ENCODE results near the gene ZNF366. TPM values are rescaled to one million over a fixed set of nuclear protein-coding genes. Genes with fewer than 3 reads are reported as not detected.

The ZNF366 gene
- total and polyA plus RNA-seq, 2 of the 13 experiments (the other 11 are each of a cell fraction or from before 2014, with no cell fraction given) = not detected

DNA sequence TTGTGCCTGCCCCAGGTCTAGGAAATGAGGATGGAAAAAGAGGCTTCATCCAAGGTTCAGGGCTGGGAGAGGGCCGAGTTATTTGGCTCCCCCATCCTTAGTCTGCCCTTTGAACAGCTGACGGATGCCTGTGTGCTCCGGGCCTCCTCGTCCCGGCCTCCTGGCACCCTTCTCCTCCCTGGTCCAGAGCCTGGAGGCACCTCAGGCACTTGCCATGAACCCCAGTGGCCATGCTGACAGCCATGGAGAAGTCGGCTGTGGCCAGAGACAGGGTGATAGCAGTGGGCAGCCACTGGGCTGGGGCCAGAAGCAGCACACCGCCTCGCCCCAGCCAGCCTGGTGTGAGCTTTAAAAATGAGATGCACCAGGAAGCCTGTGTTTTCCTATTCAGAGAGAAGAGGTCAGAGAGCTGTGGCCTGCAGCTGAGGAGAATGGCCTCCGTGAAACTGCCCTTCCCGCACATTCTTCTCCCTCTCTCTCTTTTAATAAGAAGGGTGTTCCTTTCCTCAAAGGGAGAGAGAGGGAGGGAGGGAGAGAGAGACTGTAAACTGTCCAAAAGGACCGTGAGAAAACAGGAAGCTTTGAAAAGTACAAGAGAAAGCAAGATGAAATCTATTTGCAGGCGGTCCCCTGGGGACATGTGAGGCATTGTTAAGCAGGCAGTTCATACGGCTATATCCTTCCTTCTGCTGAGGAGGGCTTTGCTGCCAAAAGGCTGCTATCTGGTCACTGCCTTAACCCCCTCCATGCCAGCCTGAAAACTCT is 55.3 kb downstream of the ZNF366 start:
- H3K27me3 ChIP-seq (ENCODE audit: control insufficient read depth in 1 of 2, insufficient read depth in 2 of 2, low read length in 2 of 2) = peaks cover 2 to 21% of the 10 kb centered on the region in 2 experiments; a peak in 4 of 5 replicates
- no peaks in the 10 kb centered on the region for H3K4me1 ChIP-seq (ENCODE audit: insufficient read depth, low read length)
- intact Hi-C loops (cut with micrococcal nuclease; ENCODE audit: unreplicated experiment) = no loop called here
- no peak for TF ChIP-seq ZFY (CRISPR knock-in tag; IDR thresholded peaks at IDR 0.05)
- no peak for TF ChIP-seq ERF (CRISPR knock-in tag; IDR thresholded peaks at IDR 0.05)
- TF ChIP-seq ZNF891 (CRISPR knock-in tag; IDR thresholded peaks at IDR 0.05) = no peak
- no peak for TF ChIP-seq PAF1 (CRISPR knock-in tag; IDR thresholded peaks at IDR 0.05)
- no peak for TF ChIP-seq SP4 (CRISPR knock-in tag; IDR thresholded peaks at IDR 0.05)
- TF ChIP-seq NCOA5 (CRISPR knock-in tag; IDR thresholded peaks at IDR 0.05) = no peak
- no peak for TF ChIP-seq ZSCAN21 (CRISPR knock-in tag; IDR thresholded peaks at IDR 0.05; ENCODE audit: borderline replicate concordance)
- no peak overlapping the region for H3K4me3 ChIP-seq (replicated peaks in 1 of 3; ENCODE audit: insufficient read depth in 1 of 3, low read depth in 2 of 3, low read length in 3 of 3)
- ATAC-seq (no peak), FAIRE-seq (no peak), DNase-seq (ENCODE audit: low spot score) (no peak)
- H3K9ac ChIP-seq (ENCODE audit: insufficient read depth, low read depth, low read length) = no peak overlapping the region
- ChIA-PET CTCF (ENCODE audit: low intra/inter-chr PET ratio, low total read pairs) (no interaction called here), POLR2A (no interaction called here)
- H2AFZ ChIP-seq (ENCODE audit: low read length) = no peak overlapping the region
- no peaks in the 10 kb centered on the region for H3K79me2 ChIP-seq (ENCODE audit: insufficient read depth, low read length)
- no peaks in the 10 kb centered on the region for H4K20me1 ChIP-seq (ENCODE audit: insufficient read depth, low read length)
- BruUV-seq (replicated peaks) = no TSS peak
- 22% methylated on average over 8 of the region's 13 CpGs for WGBS (ENCODE audit: low lambda C conversion rate)
- no peak overlapping the region for H3K4me2 ChIP-seq (ENCODE audit: low read depth, low read length)
- H3K27ac ChIP-seq (ENCODE audit: extremely low read length, insufficient read depth, low read length) = no peak overlapping the region
- H3K36me3 ChIP-seq (replicated peaks in 1 of 2; ENCODE audit: control insufficient read depth in 1 of 2, insufficient read depth in 2 of 2, low read length in 2 of 2) = no peaks in the 10 kb centered on the region
- in situ Hi-C loops (cut with HindIII; ENCODE audit: extremely low pct_ligation_motif_present, low pct_unique_long_range_greater_than_20kb) = no loop called here
- H3K9me3 ChIP-seq (ENCODE audit: low read length) = no peaks in the 10 kb centered on the region

DNA sequence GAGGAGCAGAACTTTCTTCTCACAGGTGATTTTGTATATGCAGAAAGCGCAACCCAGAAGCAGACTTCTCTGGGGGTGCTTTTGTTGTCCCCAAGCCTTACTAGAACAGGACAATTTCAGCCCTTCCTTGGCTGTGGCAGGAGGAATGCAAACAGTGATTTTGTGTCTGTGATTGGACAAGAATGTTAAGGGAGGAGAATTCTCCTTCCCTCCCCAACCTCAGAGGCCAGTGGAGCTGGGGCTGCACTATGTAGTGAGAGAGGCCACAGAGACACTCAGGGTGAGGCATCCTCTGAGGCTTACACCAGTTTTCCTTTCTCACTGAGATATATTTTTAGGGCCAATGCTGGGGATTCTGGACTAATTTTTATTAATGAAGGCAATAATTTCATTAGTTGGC is 58.8 kb downstream of the ZNF366 start:
- CTCF ChIA-PET (ENCODE audit: low intra/inter-chr PET ratio, low total read pairs) = no interaction called here
- H3K4me1 ChIP-seq (ENCODE audit: insufficient read depth, low read length) = no peaks in the 10 kb centered on the region
- intact Hi-C loops (cut with micrococcal nuclease; ENCODE audit: unreplicated experiment) = no loop called here
- no peak overlapping the region for H3K4me3 ChIP-seq (replicated peaks in 1 of 3; ENCODE audit: insufficient read depth in 1 of 3, low read depth in 2 of 3, low read length in 3 of 3)
- no peaks in the 10 kb centered on the region for H4K20me1 ChIP-seq (ENCODE audit: insufficient read depth, low read length)
- H3K79me2 ChIP-seq (ENCODE audit: insufficient read depth, low read length) = no peaks in the 10 kb centered on the region
- DNase-seq (ENCODE audit: low spot score) (no peak), ATAC-seq (no peak), FAIRE-seq (no peak)
- BruUV-seq (replicated peaks) = no TSS peak
- H3K36me3 ChIP-seq (replicated peaks in 1 of 2; ENCODE audit: control insufficient read depth in 1 of 2, insufficient read depth in 2 of 2, low read length in 2 of 2) = no peaks in the 10 kb centered on the region
- H3K27me3 ChIP-seq (ENCODE audit: control insufficient read depth in 1 of 2, insufficient read depth in 2 of 2, low read length in 2 of 2) = peaks cover 2 to 28% of the 10 kb centered on the region in 2 experiments; a peak in 4 of 5 replicates
- no peak overlapping the region for H3K9ac ChIP-seq (ENCODE audit: insufficient read depth, low read depth, low read length)
- in situ Hi-C loops (cut with HindIII; ENCODE audit: extremely low pct_ligation_motif_present, low pct_unique_long_range_greater_than_20kb) = no loop called here
- WGBS (ENCODE audit: low lambda C conversion rate) = 0% methylated on average over 1 of the region's 1 CpG
- no peak overlapping the region for H3K4me2 ChIP-seq (ENCODE audit: low read depth, low read length)
- no peaks in the 10 kb centered on the region for H3K9me3 ChIP-seq (ENCODE audit: low read length)
- no peak overlapping the region for H3K27ac ChIP-seq (ENCODE audit: extremely low read length, insufficient read depth, low read length)
- H2AFZ ChIP-seq (ENCODE audit: low read length) = no peak overlapping the region
- POLR2A ChIA-PET = no interaction called here
- TF ChIP-seq, protein P1, sequence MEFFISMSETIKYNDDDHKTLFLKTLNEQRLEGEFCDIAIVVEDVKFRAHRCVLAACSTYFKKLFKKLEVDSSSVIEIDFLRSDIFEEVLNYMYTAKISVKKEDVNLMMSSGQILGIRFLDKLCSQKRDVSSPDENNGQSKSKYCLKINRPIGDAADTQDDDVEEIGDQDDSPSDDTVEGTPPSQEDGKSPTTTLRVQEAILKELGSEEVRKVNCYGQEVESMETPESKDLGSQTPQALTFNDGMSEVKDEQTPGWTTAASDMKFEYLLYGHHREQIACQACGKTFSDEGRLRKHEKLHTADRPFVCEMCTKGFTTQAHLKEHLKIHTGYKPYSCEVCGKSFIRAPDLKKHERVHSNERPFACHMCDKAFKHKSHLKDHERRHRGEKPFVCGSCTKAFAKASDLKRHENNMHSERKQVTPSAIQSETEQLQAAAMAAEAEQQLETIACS (CRISPR knock-in tag; IDR thresholded peaks at IDR 0.05) = no peak
- no peak for TF ChIP-seq IKZF1 (IDR thresholded peaks at IDR 0.05)
- TF ChIP-seq, protein P2, sequence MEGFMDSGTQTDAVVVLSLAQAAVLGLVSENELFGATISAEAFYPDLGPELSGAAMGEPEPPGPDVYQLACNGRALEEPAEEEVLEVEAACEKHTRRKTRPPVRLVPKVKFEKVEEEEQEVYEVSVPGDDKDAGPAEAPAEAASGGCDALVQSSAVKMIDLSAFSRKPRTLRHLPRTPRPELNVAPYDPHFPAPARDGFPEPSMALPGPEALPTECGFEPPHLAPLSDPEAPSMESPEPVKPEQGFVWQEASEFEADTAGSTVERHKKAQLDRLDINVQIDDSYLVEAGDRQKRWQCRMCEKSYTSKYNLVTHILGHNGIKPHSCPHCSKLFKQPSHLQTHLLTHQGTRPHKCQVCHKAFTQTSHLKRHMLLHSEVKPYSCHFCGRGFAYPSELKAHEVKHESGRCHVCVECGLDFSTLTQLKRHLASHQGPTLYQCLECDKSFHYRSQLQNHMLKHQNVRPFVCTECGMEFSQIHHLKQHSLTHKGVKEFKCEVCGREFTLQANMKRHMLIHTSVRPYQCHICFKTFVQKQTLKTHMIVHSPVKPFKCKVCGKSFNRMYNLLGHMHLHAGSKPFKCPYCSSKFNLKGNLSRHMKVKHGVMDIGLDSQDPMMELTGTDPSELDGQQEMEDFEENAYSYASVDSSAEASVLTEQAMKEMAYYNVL (CRISPR knock-in tag; IDR thresholded peaks at IDR 0.05; ENCODE audit: borderline replicate concordance) = no peak
- TF ChIP-seq FOXJ3 (CRISPR knock-in tag; IDR thresholded peaks at IDR 0.05; ENCODE audit: borderline replicate concordance) = no peak
- TF ChIP-seq MED13 (CRISPR knock-in tag; IDR thresholded peaks at IDR 0.05) = no peak
- no peak for TF ChIP-seq NFE2 (CRISPR knock-in tag; IDR thresholded peaks at IDR 0.05)
- TF ChIP-seq, protein P3, sequence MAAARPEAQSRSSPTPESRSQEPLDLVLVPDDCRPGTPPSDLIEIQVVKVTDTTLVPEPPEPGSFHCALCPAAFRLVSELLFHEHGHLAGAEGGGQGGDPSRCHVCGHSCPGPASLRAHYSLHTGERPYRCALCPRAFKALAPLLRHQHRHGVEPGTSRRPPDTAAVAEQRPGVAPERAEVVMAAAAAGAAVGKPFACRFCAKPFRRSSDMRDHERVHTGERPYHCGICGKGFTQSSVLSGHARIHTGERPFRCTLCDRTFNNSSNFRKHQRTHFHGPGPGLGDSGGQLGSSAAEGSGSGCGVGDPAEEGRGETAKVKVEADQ (CRISPR knock-in tag; IDR thresholded peaks at IDR 0.05; ENCODE audit: borderline replicate concordance) = no peak
- no peak for TF ChIP-seq HIVEP1 (CRISPR knock-in tag; IDR thresholded peaks at IDR 0.05)
- TF ChIP-seq EZH2 (conservative IDR thresholded peaks at IDR 0.05; ENCODE audit: low read depth, low read length) = no peak
- TF ChIP-seq HMG20B (CRISPR knock-in tag; conservative IDR thresholded peaks at IDR 0.05) = no peak

All from HepG2 (cell line).